NCI-H1694 (cell line): Measurements from ENCODE around the gene CYB5R4.

ENCODE experiments used
- DNase-seq: peaks from one replicate; lab custom pipeline; 2025; lab: John Stamatoyannopoulos, UW

CYB5R4 gene

DNA sequence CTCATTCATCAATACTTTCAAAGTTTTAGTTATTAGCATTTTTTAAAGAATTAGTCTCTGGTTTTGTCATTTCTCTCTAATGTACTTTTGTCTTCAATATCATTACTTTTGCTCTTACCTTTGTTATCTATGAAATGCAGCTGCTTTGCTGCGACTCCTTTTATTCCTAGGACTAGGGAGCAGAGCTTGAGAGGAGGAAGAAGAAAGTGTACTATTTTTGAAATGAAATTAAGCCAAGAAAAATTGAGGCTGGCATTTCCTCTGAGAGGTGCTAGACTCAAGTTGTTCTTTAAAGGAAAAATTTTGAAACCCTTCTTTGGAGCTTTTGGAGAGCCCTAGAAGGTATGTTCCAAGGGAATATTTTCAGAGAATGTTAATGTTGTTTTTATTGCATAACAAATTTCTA is 125.8 kb downstream of the CYB5R4 start:
- no peak for DNase-seq

- no peak for DNase-seq
These were observed 126.2 kb downstream of the CYB5R4 start for GRCh38 chr6:83985715-83986114.

- DNase-seq: no peak
These were observed 138.6 kb downstream of the CYB5R4 start for GRCh38 chr6:83998021-83998584.

- DNase-seq: no peak
These were observed 141.6 kb downstream of the CYB5R4 start for GRCh38 chr6:84001119-84001518.

GRCh38 chr6:84002226-84002625 is 142.7 kb downstream of the CYB5R4 start:
- DNase-seq: no peak

DNA sequence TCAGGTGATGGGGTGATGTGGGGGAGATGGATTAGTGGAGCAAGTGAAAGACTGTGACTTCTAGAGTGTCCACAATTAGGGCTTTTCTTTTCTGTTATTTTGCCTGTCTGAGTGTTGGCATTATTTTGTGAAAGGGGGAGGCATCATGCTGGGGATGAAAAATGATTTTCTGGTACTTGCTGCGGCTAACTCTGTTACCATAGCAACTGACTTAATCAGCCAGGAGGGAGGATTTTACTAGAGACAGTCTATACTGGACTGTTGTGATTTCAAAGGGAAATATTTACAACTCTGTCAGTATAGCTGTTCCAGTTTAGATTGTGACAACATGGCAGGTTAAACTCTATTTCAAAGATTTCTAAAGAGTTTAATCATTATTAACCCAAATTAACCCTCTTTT is 143.6 kb downstream of the CYB5R4 start:
- no peak for DNase-seq

GRCh38 chr6:84003654-84004053 is 144.2 kb downstream of the CYB5R4 start:
- DNase-seq: no peak

GRCh38 chr6:84007871-84008270 is 148.4 kb downstream of the CYB5R4 start:
- no peak for DNase-seq

DNA sequence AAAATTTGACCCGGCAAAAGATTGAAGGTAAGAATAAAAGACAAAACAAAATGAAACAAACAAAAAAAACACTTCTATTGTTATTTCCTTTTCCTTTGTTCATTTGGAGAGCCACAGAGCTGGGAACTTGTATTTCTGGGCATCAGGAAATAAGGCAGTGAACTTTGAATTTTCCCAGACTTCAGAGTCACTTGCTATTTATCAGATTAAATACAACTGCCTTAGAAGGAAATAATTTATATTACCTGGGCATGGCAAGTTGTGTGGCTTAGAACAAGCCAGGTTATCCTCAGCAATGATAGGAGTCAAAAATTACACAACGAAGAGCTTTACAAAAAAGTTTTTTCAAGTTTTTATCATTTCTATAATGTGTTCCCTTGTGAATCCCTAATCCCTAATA is 153.9 kb downstream of the CYB5R4 start:
- DNase-seq: no peak

DNA sequence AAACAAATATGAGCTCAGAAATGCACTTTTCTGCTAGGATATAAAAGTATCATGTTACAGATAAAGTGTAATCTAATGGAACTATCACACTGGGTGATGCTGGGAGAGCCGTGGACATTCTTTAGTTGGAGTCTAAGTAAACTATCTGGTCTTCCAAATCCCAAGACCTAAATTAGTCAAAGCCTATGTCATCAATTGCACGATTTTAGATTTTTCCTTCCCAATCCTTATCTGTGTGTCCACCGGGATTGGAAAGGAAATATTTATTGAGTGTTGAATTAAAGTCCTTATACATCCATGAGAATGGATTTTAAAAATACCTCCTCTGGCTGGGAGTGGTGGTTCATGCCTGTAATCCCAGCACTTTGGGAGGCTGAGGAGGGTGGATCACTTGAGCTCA is 154.4 kb downstream of the CYB5R4 start:
- DNase-seq: no peak

DNA sequence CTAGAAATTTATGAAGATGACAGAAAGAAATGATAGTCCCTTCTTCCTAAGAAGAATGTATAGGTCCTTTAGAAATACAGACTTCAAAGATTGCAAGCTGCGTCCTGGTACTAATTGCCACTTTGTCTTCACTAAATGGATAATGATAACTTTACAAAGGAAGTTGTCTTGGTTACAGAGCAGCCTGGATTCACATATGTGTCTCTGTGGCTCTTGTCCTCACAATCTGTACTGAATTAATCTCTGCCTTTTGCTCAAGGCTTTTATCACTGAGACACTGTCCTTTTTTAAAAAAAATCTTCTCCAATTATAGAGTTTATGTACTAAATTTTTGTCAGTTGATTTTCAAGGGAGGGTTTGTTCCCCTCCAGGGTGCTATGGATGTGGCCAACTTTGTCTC is 156.5 kb downstream of the CYB5R4 start:
- no peak for DNase-seq
